AG04450 (cell line): ENCODE measurements around the gene ALDH4A1. TPM values are rescaled to one million over a fixed set of nuclear protein-coding genes. Genes with fewer than 3 reads are reported as not detected.

Experiments
- CTCF ChIA-PET: fragments of 300-600, 350-600 bp; formaldehyde crosslinking; extraction: SDS; loops from one replicate; lab custom pipeline; 2022; ENCODE audit warnings: antibody characterized with exemption, inconsistent platforms; lab: Charles Lee
- POLR2A ChIA-PET: fragments of 350-600 bp; formaldehyde crosslinking; extraction: SDS; loops from one replicate; lab custom pipeline; 2021; ENCODE audit warnings: antibody characterized with exemption, inconsistent platforms; lab: Yijun Ruan, JAX
- DNase-seq: peaks from one replicate; pipeline ENCODE4 v3.0.0-alpha.2; 2011; ENCODE audit warnings: low read depth, low spot score
- H3K27ac ChIP-seq: one replicate; pipeline ENCODE4 v1.5.1; 2012; ENCODE audit warnings: low read depth, low read length, control low read depth
- H3K27me3 ChIP-seq: one replicate; pipeline ENCODE4 v1.6.0; 2012; ENCODE audit warnings: low read length; ENCODE audit not compliant: control insufficient read depth, insufficient read depth
- H3K4me3 ChIP-seq: 2 replicates; pipeline ENCODE4 v1.5.1; 2011; ENCODE audit warnings: mild to moderate bottlenecking, low read depth, low read length, control low read depth
- H3K9me3 ChIP-seq: 2 replicates; pipeline ENCODE4 v1.5.1; 2012; ENCODE audit warnings: low read length; ENCODE audit not compliant: control insufficient read depth, insufficient read depth
- polyA plus RNA-seq: library from polyadenylated mRNA; depleted of rRNA; stranded (reverse); fragments of >200 nt; gene quantifications from 2 replicates; pipeline ENCODE4 v1.2.3, GENCODE V29; 2011
- TF ChIP-seq, protein P1 (sequence below): IDR thresholded peaks from 2 replicates; pipeline ENCODE4 v1.5.1; 2011; ENCODE audit warnings: low read depth, low read length, control low read depth, inconsistent platforms

Gene ALDH4A1
- polyA plus RNA-seq, 1 experiment: 8.8 TPM

DNA sequence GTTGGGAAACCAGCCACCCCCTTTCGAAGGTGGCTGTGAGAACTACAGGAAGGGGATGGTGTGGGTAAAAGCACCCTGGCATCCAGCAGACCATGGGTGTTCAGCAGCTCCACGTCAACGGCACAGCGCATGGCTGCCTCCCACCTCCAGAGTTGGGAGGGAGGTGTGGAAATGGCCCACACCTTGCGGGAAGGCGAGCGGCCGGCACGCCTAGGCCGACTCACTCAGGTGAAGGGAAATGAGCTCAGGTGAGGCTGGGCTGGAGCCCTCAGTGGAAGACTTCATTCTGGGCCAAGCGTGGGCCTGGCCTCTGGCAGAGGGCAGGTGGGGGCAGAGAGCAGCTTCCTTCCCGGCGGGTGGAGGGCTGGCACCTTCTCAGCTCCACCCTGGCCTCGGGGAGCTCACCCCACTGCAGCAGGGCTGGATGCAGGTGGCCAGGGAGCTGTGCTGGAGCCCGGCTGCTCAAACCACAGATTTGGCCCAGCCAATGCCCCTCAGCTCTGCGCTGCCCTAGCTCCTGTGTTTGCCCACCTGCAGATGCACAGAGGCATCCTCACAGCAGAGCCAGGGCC lies 24.8 kb upstream of the ALDH4A1 start:
- TF ChIP-seq, protein P1, sequence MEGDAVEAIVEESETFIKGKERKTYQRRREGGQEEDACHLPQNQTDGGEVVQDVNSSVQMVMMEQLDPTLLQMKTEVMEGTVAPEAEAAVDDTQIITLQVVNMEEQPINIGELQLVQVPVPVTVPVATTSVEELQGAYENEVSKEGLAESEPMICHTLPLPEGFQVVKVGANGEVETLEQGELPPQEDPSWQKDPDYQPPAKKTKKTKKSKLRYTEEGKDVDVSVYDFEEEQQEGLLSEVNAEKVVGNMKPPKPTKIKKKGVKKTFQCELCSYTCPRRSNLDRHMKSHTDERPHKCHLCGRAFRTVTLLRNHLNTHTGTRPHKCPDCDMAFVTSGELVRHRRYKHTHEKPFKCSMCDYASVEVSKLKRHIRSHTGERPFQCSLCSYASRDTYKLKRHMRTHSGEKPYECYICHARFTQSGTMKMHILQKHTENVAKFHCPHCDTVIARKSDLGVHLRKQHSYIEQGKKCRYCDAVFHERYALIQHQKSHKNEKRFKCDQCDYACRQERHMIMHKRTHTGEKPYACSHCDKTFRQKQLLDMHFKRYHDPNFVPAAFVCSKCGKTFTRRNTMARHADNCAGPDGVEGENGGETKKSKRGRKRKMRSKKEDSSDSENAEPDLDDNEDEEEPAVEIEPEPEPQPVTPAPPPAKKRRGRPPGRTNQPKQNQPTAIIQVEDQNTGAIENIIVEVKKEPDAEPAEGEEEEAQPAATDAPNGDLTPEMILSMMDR: no peak
- ChIA-PET CTCF (interaction anchor here (1.6 to 5.2 kb wide), 3 partner anchors 14 to 20 kb away, joined by 4 to 60 read pairs (median 5); no protein-coding TSS in a partner anchor), POLR2A (interaction anchor here (0.5 to 1.8 kb wide), 6 partner anchors 13 to 310 kb away, joined by 3 to 10 read pairs (median 5); partner anchors contain the start of gene IFFO2)
- Histone ChIP-seq H3K4me3 (peak overlapping the region; percentile 32), H3K27ac (peak overlapping the region; percentile 96), H3K27me3 (no peaks in the 10 kb centered on the region), H3K9me3 (no peaks in the 10 kb centered on the region; the same call in 1 of the 2 replicates)
- no peak for DNase-seq

DNA sequence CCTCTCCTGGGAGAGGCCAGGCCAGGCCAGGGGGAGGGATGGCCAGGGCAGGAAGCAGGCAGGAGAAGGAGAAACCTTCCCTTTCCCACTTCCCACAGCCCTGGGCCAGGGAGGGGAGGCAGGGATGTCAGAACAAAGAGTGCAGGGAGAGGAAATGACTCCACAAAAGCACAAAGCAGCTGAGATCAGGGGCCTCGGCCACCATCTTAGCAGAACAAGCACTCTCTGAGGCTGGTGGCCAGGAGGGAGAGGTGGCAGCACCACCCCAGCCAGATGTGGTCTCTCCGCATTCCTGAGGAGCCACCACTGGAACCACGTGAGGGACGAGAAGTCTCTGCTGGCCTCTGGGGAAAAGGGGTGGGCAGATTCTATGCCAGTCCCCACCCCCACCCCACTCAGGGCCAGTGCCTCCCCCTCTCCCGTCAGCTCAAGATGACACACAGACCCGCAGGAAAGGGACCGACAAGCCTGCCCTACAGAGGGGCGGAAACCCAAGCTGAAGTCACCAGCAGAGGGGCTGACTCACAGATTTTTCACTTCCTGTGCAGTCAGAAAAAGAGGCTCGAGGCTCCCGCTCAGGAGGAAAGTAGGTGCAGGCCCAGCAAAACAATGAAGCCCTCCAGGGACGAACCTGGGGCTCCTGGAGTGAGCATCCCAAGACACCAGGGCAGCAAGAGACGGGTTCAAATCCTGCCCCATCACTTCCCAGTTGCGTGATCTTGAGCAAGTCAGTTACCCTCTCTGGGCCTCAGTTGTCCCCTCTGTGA lies 24.1 kb upstream of the ALDH4A1 start:
- TF ChIP-seq, protein P1: no peak
- peak overlapping the region; percentile 32 for H3K4me3 ChIP-seq
- no peaks in the 10 kb centered on the region; the same call in 1 of the 2 replicates for H3K9me3 ChIP-seq
- CTCF ChIA-PET: interaction anchor here (1.6 to 5.2 kb wide), 3 partner anchors 13 to 19 kb away, joined by 4 to 60 read pairs (median 5); no protein-coding TSS in a partner anchor
- no peaks in the 10 kb centered on the region for H3K27me3 ChIP-seq
- H3K27ac ChIP-seq: peak overlapping the region; percentile 96
- POLR2A ChIA-PET: interaction anchor here (0.5 to 1.8 kb wide), 7 partner anchors 12 to 310 kb away, joined by 3 to 10 read pairs (median 5); partner anchors contain the start of gene IFFO2
- DNase-seq: peak; percentile 71

GRCh38 chr1:18925279-18925678 lies 22.9 kb upstream of the ALDH4A1 start:
- TF ChIP-seq, protein P1: no peak
- H3K4me3 ChIP-seq: no peak overlapping the region

GRCh38 chr1:18924221-18924691 lies 21.9 kb upstream of the ALDH4A1 start:
- peak overlapping the region; percentile 47 for H3K27ac ChIP-seq
- DNase-seq: no peak

More at GRCh38 chr1:18925279-18925678, 22.9 kb upstream of the ALDH4A1 start:
- Histone ChIP-seq H3K9me3 (no peaks in the 10 kb centered on the region; the same call in 1 of the 2 replicates), H3K27ac (no peak overlapping the region), H3K27me3 (no peaks in the 10 kb centered on the region)
- POLR2A ChIA-PET: interaction anchor here (0.5 kb wide), 1 partner anchor 165 kb away, joined by 3 read pairs; no protein-coding TSS in a partner anchor
- DNase-seq: no peak
- CTCF ChIA-PET: interaction anchor here (1.4 to 5.2 kb wide), 2 partner anchors 12 to 18 kb away, joined by 3 to 60 read pairs; no protein-coding TSS in a partner anchor

More at GRCh38 chr1:18924221-18924691, 21.9 kb upstream of the ALDH4A1 start:
- TF ChIP-seq, protein P1: no peak
- H3K9me3 ChIP-seq: no peaks in the 10 kb centered on the region; the same call in 1 of the 2 replicates
- no peak overlapping the region for H3K4me3 ChIP-seq
- H3K27me3 ChIP-seq: no peaks in the 10 kb centered on the region
- CTCF ChIA-PET: interaction anchor here (1.4 to 5.2 kb wide), 2 partner anchors 11 to 17 kb away, joined by 3 to 60 read pairs; no protein-coding TSS in a partner anchor
- POLR2A ChIA-PET: interaction anchor here (0.6 to 1.2 kb wide), 2 partner anchors 16 to 22 kb away, joined by 3 read pairs; partner anchors contain the start of gene ALDH4A1
